K562 (cell line): ENCODE measurements around the gene LRRC8E. TPM values are rescaled to one million over a fixed set of nuclear protein-coding genes. Genes with fewer than 3 reads are reported as not detected.

ENCODE experiments used
- AFF1 ChIP-seq, 2 experiments: fragments of 450-650 bp; IDR thresholded peaks; 2 replicates each; pipeline ENCODE4 v1.6.1; 2018; ENCODE audit warnings: mild to moderate bottlenecking in 2 of 2, low read depth in 1 of 2; ENCODE audit not compliant: partially characterized antibody in 2 of 2
- CBX1 ChIP-seq: sonication (generic); IDR thresholded peaks from 2 replicates; pipeline ENCODE4 v1.6.1; 2016; ENCODE audit warnings: antibody characterized with exemption, low read depth, mild to moderate bottlenecking
- GTF2F1 ChIP-seq: IDR thresholded peaks from 2 replicates; pipeline ENCODE4 v1.6.1; 2011; ENCODE audit warnings: low read depth, low read length, improper control_type of control experiment
- HDAC3 ChIP-seq: fragments of 450-650 bp; IDR thresholded peaks from 2 replicates; pipeline ENCODE4 v1.6.1; 2018; ENCODE audit warnings: borderline replicate concordance, mild to moderate bottlenecking, moderate library complexity; ENCODE audit not compliant: partially characterized antibody
- HNRNPK ChIP-seq: fragments of 200-400 bp; formaldehyde crosslinking; IDR thresholded peaks from one replicate; pipeline ENCODE4 v1.6.1; 2018; ENCODE audit warnings: mild to moderate bottlenecking, low read depth, low read length; ENCODE audit not compliant: poor library complexity, severe bottlenecking
- JUN ChIP-seq, 2 experiments: sonication (generic) in 1 of 2; formaldehyde crosslinking in 1 of 2; IDR thresholded peaks; 2 replicates each; pipeline versions ENCODE4 v1.6.1 to v1.8.0; 2012 to 2022; ENCODE audit warnings: borderline replicate concordance in 2 of 2, mild to moderate bottlenecking in 2 of 2, improper control_type of control experiment in 1 of 2, low read depth in 1 of 2, low read length in 1 of 2, missing genetic modification reagents in 1 of 2
- MAFF ChIP-seq: IDR thresholded peaks from 2 replicates; pipeline ENCODE4 v1.6.1; 2012; ENCODE audit warnings: low read length, improper control_type of control experiment
- MCM3 ChIP-seq: fragments of 450-650 bp; IDR thresholded peaks from 2 replicates; pipeline ENCODE4 v1.6.1; 2016
- MED1 ChIP-seq: sonication (generic); formaldehyde crosslinking; IDR thresholded peaks from 2 replicates; pipeline ENCODE4 v1.8.1; 2023; ENCODE audit warnings: missing genetic modification reagents, borderline replicate concordance
- NCOA1 ChIP-seq: fragments of 450-650 bp; IDR thresholded peaks from 2 replicates; pipeline ENCODE4 v1.6.1; 2016; ENCODE audit warnings: low read depth
- RAD21 ChIP-seq, 2 experiments: fragments of 250-450 bp in 1 of 2; fragments of 450-650 bp in 1 of 2; sonication (Bioruptor Pico) in 1 of 2; formaldehyde crosslinking in 1 of 2; IDR thresholded peaks in 1 of 2; conservative IDR thresholded peaks in 1 of 2; 2 replicates each; pipeline versions ENCODE4 v1.4.0 to v1.8.0; 2020 to 2022; ENCODE audit warnings: mild to moderate bottlenecking in 2 of 2, moderate library complexity in 1 of 2
- TCF7L2 ChIP-seq: fragments of 150-350 bp; IDR thresholded peaks from 2 replicates; pipeline ENCODE4 v1.6.1; 2016; ENCODE audit warnings: low read depth, mild to moderate bottlenecking, low read length, moderate library complexity
- TFAM ChIP-seq: fragments of 250-450 bp; sonication (Bioruptor Pico); conservative IDR thresholded peaks from 2 replicates; pipeline ENCODE4 v1.5.0; 2021; ENCODE audit warnings: mild to moderate bottlenecking, moderate library complexity
- TGIF2 ChIP-seq: sonication (generic); formaldehyde crosslinking; IDR thresholded peaks from 2 replicates; pipeline ENCODE4 v1.8.1; 2022; ENCODE audit warnings: mild to moderate bottlenecking, missing genetic modification reagents, moderate library complexity
- ZNF274 ChIP-seq: IDR thresholded peaks from 2 replicates; pipeline ENCODE4 v1.6.1; 2011; ENCODE audit warnings: low read depth, mild to moderate bottlenecking, low read length, moderate library complexity, borderline replicate concordance
- ZNF609 ChIP-seq: sonication (generic); formaldehyde crosslinking; IDR thresholded peaks from 2 replicates; pipeline ENCODE4 v1.8.1; 2023; ENCODE audit warnings: missing genetic modification reagents, mild to moderate bottlenecking, borderline replicate concordance
- ZNF695 ChIP-seq: fragments of 450-650 bp; formaldehyde crosslinking; IDR thresholded peaks from 2 replicates; pipeline ENCODE4 v1.4.0; 2020; ENCODE audit warnings: mild to moderate bottlenecking, moderate library complexity
- ZNF707 ChIP-seq: fragments of 250-450 bp; sonication (Bioruptor Pico); conservative IDR thresholded peaks from 2 replicates; pipeline ENCODE4 v1.8.0; 2022; ENCODE audit warnings: inconsistent platforms, mild to moderate bottlenecking, moderate library complexity
- polyA plus RNA-seq, 8 experiments: library from polyadenylated mRNA; depleted of rRNA in 4 of 8; stranded (reverse) in 5 of 8; unstranded in 3 of 8; fragments of >200 nt; fragmentation: Nextera tagmentation in 2 of 8; fragmentation: Illumina TruSeq in 1 of 8; extraction: Ambion mirVana in 2 of 8; extraction: Trizol in 1 of 8; gene quantifications; 2 replicates each; pipeline versions ENCODE4 v1.2.1 to v1.2.3, GENCODE V29; 2011 to 2014; ENCODE audit warnings: inconsistent platforms in 1 of 8, missing spikeins in 1 of 8
- total RNA-seq, 7 experiments: library from RNA; depleted of rRNA in 6 of 7; stranded (reverse); fragments of >200 nt in 6 of 7; fragmentation: Illumina TruSeq in 2 of 7; extraction: Trizol in 2 of 7; gene quantifications; 2 replicates each; pipeline versions ENCODE4 v1.2.1 to v1.2.3, GENCODE V29; 2011 to 2021; ENCODE audit warnings: low replicate concordance in 1 of 7

LRRC8E gene
- total and polyA plus RNA-seq, 9 of the 15 experiments (the other 6 are each of a cell fraction or from before 2014, with no cell fraction given), result 0.08 to 5.7 (median 3.5) TPM; not detected in 1

GRCh38 chr19:7919610-7920518 lies 31.6 kb downstream of the LRRC8E start, which contains the start of gene SNAPC2 (continued):
- TF ChIP-seq TCF7L2 (no peak), MED1 (CRISPR knock-in tag) (no peak), ZNF707 (CRISPR knock-in tag) (no peak), GTF2F1 (0 out of 2 replicates have a peak, but pooled peaks have one; percentile 39), RAD21 (CRISPR knock-in tag; conservative IDR thresholded peaks at IDR 0.05 in 1 of 2, IDR thresholded peaks at IDR 0.05 in 1 of 2) (no peak), ZNF695 (0 out of 2 replicates have a peak, but pooled peaks have one; percentile 21), ZNF274 (no peak), AFF1 (IDR thresholded peaks at IDR 0.05; ENCODE audit: low read depth in 1 of 2, partially characterized antibody in 2 of 2) (no peak), JUN (IDR thresholded peaks at IDR 0.05; ENCODE audit: borderline replicate concordance, low read depth, low read length) (no peak), JUN (CRISPR knock-in tag; IDR thresholded peaks at IDR 0.05; ENCODE audit: borderline replicate concordance) (no peak; the same call in 1 of the 2 replicates), NCOA1 (no peak), ZNF609 (CRISPR knock-in tag) (no peak), TFAM (CRISPR knock-in tag) (no peak), HNRNPK (no peak), MAFF (no peak), MCM3 (no peak), CBX1 (no peak), HDAC3 (no peak), TGIF2 (CRISPR knock-in tag) (no peak)
